ENCODE results near the gene ADGRD2.

Gene ADGRD2, protein sequence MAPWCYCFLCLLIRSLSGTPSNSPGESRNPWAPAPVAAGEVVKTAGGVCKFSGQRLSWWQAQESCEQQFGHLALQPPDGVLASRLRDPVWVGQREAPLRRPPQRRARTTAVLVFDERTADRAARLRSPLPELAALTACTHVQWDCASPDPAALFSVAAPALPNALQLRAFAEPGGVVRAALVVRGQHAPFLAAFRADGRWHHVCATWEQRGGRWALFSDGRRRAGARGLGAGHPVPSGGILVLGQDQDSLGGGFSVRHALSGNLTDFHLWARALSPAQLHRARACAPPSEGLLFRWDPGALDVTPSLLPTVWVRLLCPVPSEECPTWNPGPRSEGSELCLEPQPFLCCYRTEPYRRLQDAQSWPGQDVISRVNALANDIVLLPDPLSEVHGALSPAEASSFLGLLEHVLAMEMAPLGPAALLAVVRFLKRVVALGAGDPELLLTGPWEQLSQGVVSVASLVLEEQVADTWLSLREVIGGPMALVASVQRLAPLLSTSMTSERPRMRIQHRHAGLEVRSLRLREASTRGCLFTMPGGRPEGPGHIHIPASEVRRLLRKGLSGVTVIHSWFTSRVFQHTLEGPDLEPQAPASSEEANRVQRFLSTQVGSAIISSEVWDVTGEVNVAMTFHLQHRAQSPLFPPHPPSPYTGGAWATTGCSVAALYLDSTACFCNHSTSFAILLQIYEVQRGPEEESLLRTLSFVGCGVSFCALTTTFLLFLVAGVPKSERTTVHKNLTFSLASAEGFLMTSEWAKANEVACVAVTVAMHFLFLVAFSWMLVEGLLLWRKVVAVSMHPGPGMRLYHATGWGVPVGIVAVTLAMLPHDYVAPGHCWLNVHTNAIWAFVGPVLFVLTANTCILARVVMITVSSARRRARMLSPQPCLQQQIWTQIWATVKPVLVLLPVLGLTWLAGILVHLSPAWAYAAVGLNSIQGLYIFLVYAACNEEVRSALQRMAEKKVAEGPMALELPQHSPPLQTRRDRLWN

DNA sequence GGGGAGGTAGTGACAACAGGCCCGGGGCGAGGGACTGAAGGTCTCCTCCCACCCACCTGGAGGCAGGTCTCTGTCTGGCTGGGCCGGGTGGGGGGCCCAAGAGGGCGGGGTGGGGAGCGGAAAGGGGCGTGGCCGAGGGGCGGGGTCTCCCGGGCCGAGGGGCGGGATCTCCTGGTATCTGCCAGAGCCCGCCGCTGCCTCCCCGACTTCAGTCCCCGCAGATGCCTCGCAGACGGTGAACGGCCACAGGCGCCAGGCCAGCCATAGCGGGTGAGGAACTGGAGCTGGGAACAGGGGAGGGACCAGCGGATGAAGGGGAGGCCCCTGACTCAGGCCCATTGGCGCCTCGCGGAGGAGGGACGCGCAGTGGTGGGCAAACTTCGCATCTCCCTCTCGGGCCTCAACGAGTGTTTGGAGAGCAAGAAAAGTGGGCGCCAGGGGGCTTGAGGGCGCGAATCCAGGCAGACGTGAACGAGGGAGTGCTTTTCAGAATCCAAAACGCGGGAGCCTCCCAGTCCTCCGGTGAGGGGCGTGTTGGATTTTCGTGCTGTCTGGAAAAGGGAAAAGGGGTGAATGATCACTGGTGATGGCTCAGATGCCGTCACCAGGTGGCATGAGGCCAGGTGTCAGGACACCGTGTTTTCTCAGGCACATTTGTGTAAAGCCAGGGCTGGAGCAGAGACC lies at the start of gene ADGRD2:
ADGRD2 (plus strand) TSS at position 211 of the 684 bp plus-strand sequence. CDS start 1,216 bp downstream, outside the sequence.
- Histone ChIP-seq H3K4me3 (ENCODE audit: low read length in 2 of 2) (peak within 1 kb of the TSS; percentile 25 to 47), H3K27me3 (ENCODE audit: control insufficient read depth in 1 of 2, insufficient read depth in 2 of 2, low read length in 2 of 2) (peaks cover 35 to 46% of the 10 kb centered on the region in 2 donors), H3K9ac (ENCODE audit: low read length in 2 of 2) (no peak within 1 kb of the TSS)

DNA sequence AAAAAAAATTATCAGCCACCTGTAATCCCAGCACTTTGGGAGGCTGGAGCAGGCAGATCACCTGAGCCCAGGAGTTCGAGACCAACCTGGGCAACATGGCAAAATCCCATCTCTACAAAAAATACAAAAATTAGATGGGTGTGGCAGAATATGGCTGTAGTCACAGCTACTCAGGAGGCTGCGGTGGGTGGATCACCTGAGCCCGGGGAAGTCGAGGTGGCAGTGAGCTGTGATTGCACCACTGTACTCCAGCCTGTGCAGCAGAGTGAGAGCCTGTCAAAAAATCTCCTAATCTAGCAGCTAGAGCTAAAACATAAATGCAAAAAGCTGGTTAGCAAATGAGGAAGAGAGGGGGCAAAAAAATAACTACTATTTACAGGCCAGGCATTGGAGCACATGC lies 47.0 kb upstream of the ADGRD2 start:
- H3K36me3 ChIP-seq (ENCODE audit: control insufficient read depth in 2 of 2, insufficient read depth in 2 of 2, low read length in 2 of 2) = peaks cover 32 to 34% of the 10 kb centered on the region in 2 donors

More for the DNA sequence above, at the start of gene ADGRD2:
- Histone ChIP-seq H3K27ac (ENCODE audit: low read length) (no peak within 1 kb of the TSS), H3K36me3 (ENCODE audit: control insufficient read depth in 2 of 2, insufficient read depth in 2 of 2, low read length in 2 of 2) (no peaks in the 10 kb centered on the region), H3K4me1 (ENCODE audit: control insufficient read depth, insufficient read depth, low read length) (peaks cover 5% of the 10 kb centered on the region), H3K9me3 (ENCODE audit: control insufficient read depth in 2 of 2, low read length in 2 of 2) (no peaks in the 10 kb centered on the region)

DNA sequence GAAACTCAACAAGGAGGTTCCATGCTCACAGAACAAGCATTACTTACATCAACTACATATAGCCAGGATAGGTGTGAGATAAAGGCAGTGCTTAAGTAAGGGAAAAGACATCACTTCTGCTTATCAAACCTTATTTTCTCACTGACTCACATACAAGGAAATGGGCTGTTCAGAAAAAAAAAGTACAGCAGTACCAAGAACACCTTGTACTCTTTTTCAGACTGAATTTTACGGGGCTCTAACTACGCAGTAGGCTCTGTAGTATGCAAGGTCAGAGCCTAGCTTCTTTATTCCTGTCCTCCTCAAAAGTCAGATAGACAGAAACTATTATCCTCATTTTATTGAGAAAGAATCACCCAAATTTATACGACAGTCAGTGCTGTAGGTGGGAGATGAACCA lies 40.8 kb upstream of the ADGRD2 start:
- Histone ChIP-seq H3K27me3 (ENCODE audit: control insufficient read depth in 1 of 2, insufficient read depth in 2 of 2, low read length in 2 of 2) (no peaks in the 10 kb centered on the region), H3K4me3 (ENCODE audit: low read length in 2 of 2) (no peak overlapping the region), H3K9ac (ENCODE audit: low read length in 2 of 2) (no peak overlapping the region), H3K36me3 (ENCODE audit: control insufficient read depth in 2 of 2, insufficient read depth in 2 of 2, low read length in 2 of 2) (peaks cover 34 to 46% of the 10 kb centered on the region in 2 donors), H3K9me3 (ENCODE audit: control insufficient read depth in 2 of 2, low read length in 2 of 2) (no peaks in the 10 kb centered on the region), H3K27ac (ENCODE audit: low read length) (no peak overlapping the region), H3K4me1 (ENCODE audit: control insufficient read depth, insufficient read depth, low read length) (peaks cover 4% of the 10 kb centered on the region)

More for the DNA sequence above, 47.0 kb upstream of the ADGRD2 start:
- Histone ChIP-seq H3K9ac (ENCODE audit: low read length in 2 of 2) (no peak overlapping the region), H3K4me1 (ENCODE audit: control insufficient read depth, insufficient read depth, low read length) (peaks cover 17% of the 10 kb centered on the region), H3K27ac (ENCODE audit: low read length) (no peak overlapping the region), H3K4me3 (ENCODE audit: low read length in 2 of 2) (no peak overlapping the region), H3K27me3 (ENCODE audit: control insufficient read depth in 1 of 2, insufficient read depth in 2 of 2, low read length in 2 of 2) (no peaks in the 10 kb centered on the region), H3K9me3 (ENCODE audit: control insufficient read depth in 2 of 2, low read length in 2 of 2) (no peaks in the 10 kb centered on the region)

DNA sequence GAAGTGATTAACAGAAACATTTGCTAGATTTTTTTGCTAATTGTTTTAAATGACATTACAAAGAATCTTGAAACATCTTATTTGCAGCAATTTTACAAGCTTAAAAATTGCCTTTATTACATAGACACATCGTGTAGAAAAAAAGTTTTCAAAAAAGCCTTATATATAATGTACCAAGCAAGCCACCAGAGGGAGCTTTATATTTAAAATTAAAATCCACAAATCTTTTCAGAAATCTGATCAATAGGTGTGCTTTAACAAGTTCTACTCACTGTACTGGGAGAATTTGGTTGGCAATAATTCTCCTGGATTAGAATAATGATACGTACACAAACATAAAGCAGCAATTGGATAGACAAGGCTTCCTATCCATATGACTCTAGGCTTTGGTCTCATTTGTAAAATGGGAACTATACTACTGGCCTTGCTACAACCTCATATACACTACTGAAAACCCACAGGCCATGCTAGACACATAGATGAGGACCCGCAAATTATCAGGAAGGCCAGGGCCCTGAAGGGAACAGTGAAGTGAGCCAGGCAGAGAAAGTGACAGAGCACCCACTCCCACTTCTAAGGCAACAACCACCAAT lies 39.8 kb upstream of the ADGRD2 start:
- H3K4me3 ChIP-seq (ENCODE audit: low read length in 2 of 2) = no peak overlapping the region
- H3K36me3 ChIP-seq (ENCODE audit: control insufficient read depth in 2 of 2, insufficient read depth in 2 of 2, low read length in 2 of 2) = peaks cover 28 to 41% of the 10 kb centered on the region in 2 donors
- no peak overlapping the region for H3K9ac ChIP-seq (ENCODE audit: low read length in 2 of 2)
- no peaks in the 10 kb centered on the region for H3K27me3 ChIP-seq (ENCODE audit: control insufficient read depth in 1 of 2, insufficient read depth in 2 of 2, low read length in 2 of 2)
- H3K4me1 ChIP-seq (ENCODE audit: control insufficient read depth, insufficient read depth, low read length) = peaks cover 9% of the 10 kb centered on the region
- no peaks in the 10 kb centered on the region for H3K9me3 ChIP-seq (ENCODE audit: control insufficient read depth in 2 of 2, low read length in 2 of 2)
- H3K27ac ChIP-seq (ENCODE audit: low read length) = no peak overlapping the region

DNA sequence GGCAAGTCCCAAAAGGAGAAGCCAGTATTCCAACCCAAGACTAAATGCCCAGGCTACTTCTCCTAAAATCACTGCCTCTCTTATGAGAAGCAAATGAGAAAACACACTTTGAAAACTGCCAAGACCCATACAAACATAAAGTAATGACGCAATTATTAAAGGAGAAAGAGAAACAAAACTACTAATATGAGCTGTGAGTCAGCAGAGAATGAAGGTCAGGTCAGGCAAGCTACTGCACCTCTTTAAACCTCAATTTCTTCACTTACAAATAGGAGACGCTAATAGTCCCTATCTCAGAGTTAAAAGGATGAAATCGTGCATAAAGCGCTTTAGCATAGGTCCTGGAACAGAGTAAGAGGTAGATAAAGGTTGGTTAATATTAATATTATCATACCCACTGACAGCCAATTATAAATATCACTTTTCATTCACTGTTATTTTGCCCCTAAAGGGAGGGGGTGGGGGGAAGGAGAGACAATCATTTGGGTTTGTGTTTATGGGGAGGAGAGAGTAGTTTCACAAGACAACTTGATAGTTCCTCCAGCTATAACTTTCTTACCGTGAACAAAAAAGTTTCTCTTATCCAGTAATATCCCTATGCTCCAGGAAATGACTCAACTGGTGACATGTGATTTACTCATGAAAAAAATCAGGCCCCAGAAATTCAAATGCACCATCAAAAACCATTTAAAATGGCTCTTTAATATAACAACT lies 38.6 kb upstream of the ADGRD2 start:
- Histone ChIP-seq H3K4me1 (ENCODE audit: control insufficient read depth, insufficient read depth, low read length) (peaks cover 9% of the 10 kb centered on the region), H3K27me3 (ENCODE audit: control insufficient read depth in 1 of 2, insufficient read depth in 2 of 2, low read length in 2 of 2) (no peaks in the 10 kb centered on the region), H3K36me3 (ENCODE audit: control insufficient read depth in 2 of 2, insufficient read depth in 2 of 2, low read length in 2 of 2) (peaks cover 23 to 39% of the 10 kb centered on the region in 2 donors), H3K27ac (ENCODE audit: low read length) (no peak overlapping the region), H3K9ac (ENCODE audit: low read length in 2 of 2) (no peak overlapping the region), H3K4me3 (ENCODE audit: low read length in 2 of 2) (no peak overlapping the region), H3K9me3 (ENCODE audit: control insufficient read depth in 2 of 2, low read length in 2 of 2) (peaks cover 0 to 3% of the 10 kb centered on the region in 2 donors)

DNA sequence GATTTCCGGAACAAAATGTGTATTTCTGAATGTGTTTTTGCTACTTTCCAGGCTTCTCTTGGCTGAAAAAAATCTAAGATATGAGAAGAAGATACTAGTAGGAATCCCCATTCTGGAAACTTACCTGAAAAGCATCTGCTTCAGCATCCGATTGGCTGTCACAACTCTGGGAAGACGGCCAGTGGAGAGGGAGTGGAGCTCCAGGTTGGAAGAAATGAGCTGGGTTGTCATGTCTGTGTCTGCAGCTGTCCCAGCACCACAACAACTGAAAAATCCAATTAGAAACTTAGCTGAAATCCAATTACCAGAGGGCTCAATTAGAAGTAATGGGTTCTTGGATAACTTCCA lies 38.0 kb upstream of the ADGRD2 start:
- Histone ChIP-seq H3K27ac (ENCODE audit: low read length) (no peak overlapping the region), H3K9me3 (ENCODE audit: control insufficient read depth in 2 of 2, low read length in 2 of 2) (peaks cover 0 to 3% of the 10 kb centered on the region in 2 donors), H3K36me3 (ENCODE audit: control insufficient read depth in 2 of 2, insufficient read depth in 2 of 2, low read length in 2 of 2) (peaks cover 22 to 39% of the 10 kb centered on the region in 2 donors), H3K4me1 (ENCODE audit: control insufficient read depth, insufficient read depth, low read length) (peaks cover 9% of the 10 kb centered on the region), H3K27me3 (ENCODE audit: control insufficient read depth in 1 of 2, insufficient read depth in 2 of 2, low read length in 2 of 2) (no peaks in the 10 kb centered on the region), H3K4me3 (ENCODE audit: low read length in 2 of 2) (no peak overlapping the region), H3K9ac (ENCODE audit: low read length in 2 of 2) (no peak overlapping the region)

DNA sequence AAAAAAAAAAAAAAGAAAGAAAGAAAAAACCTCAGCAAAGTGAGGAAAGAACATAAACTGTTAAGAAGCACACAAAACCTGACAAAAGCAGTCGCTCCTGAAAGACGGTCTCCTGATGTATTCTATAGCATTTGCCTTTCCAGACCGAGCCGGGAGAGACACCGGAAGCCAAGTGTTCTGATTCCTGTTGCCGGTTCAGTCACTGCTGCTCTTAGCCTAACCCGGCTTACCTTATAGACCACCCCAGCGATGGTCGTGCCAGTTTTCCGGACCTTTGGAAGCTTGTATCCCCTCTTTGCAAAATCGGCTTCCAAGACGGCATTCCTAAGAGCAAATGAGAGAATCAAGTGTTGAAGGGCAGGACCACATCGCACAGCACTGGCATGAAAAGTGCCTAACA lies 35.6 kb upstream of the ADGRD2 start:
- peak overlapping the region; percentile 93 to 95 for H3K9ac ChIP-seq (ENCODE audit: low read length in 2 of 2)
- H3K36me3 ChIP-seq (ENCODE audit: control insufficient read depth in 2 of 2, insufficient read depth in 2 of 2, low read length in 2 of 2) = peaks cover 15 to 28% of the 10 kb centered on the region in 2 donors
- H3K4me3 ChIP-seq (ENCODE audit: low read length in 2 of 2) = peak overlapping the region; percentile 98 to 99
- no peak overlapping the region for H3K27ac ChIP-seq (ENCODE audit: low read length)
- H3K4me1 ChIP-seq (ENCODE audit: control insufficient read depth, insufficient read depth, low read length) = peaks cover 9% of the 10 kb centered on the region
- no peaks in the 10 kb centered on the region for H3K27me3 ChIP-seq (ENCODE audit: control insufficient read depth in 1 of 2, insufficient read depth in 2 of 2, low read length in 2 of 2)
- H3K9me3 ChIP-seq (ENCODE audit: control insufficient read depth in 2 of 2, low read length in 2 of 2) = peaks cover 0 to 3% of the 10 kb centered on the region in 2 donors

DNA sequence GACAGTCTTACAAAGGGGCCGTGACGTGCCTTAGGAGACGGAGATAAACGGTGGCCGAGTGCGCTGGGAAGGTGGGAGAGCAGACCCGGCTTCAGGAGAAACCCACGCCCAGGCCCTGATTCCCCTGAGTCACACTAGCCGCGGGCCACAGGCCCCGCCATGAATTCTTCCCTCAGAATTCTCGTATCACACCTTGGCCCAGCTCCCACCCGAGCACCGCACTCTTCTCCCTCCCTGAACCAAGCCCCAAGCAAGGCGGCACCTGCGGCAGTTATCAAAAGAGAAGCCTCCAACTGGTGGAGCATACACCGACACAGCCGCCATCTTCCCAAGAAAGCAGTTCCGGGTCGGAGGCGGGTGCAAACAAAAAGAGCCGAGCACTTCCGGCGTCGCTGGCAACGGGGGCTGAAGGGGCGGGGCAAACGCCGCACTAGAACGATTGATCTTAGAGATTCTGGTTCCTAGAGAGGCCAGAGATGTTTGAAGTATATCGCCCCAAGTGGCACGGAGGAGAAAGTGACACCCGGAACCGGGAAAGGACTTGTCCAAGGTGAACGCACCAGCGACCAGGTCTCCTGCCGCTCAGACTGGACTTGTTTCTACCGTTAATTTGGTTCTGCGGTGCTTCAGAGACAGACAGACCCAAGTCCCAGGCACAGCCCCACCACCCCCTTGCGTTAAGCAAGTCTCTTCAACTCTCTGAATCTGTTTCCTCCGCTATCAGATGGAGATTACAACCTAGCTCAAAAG lies 35.0 kb upstream of the ADGRD2 start, which contains the start of gene PSMB7:
PSMB7 (minus strand) TSS at position 341 of the 750 bp plus-strand sequence; CDS start at position 324, 17 bp downstream.
- Histone ChIP-seq H3K9me3 (ENCODE audit: control insufficient read depth in 2 of 2, low read length in 2 of 2) (peaks cover 0 to 3% of the 10 kb centered on the region in 2 donors), H3K4me1 (ENCODE audit: control insufficient read depth, insufficient read depth, low read length) (peaks cover 9% of the 10 kb centered on the region), H3K9ac (ENCODE audit: low read length in 2 of 2) (peak within 1 kb of the TSS; percentile 93 to 95), H3K27ac (ENCODE audit: low read length) (no peak within 1 kb of the TSS), H3K4me3 (ENCODE audit: low read length in 2 of 2) (peak within 1 kb of the TSS; percentile 98 to 99), H3K27me3 (ENCODE audit: control insufficient read depth in 1 of 2, insufficient read depth in 2 of 2, low read length in 2 of 2) (no peaks in the 10 kb centered on the region), H3K36me3 (ENCODE audit: control insufficient read depth in 2 of 2, insufficient read depth in 2 of 2, low read length in 2 of 2) (peaks cover 15 to 26% of the 10 kb centered on the region in 2 donors)

DNA sequence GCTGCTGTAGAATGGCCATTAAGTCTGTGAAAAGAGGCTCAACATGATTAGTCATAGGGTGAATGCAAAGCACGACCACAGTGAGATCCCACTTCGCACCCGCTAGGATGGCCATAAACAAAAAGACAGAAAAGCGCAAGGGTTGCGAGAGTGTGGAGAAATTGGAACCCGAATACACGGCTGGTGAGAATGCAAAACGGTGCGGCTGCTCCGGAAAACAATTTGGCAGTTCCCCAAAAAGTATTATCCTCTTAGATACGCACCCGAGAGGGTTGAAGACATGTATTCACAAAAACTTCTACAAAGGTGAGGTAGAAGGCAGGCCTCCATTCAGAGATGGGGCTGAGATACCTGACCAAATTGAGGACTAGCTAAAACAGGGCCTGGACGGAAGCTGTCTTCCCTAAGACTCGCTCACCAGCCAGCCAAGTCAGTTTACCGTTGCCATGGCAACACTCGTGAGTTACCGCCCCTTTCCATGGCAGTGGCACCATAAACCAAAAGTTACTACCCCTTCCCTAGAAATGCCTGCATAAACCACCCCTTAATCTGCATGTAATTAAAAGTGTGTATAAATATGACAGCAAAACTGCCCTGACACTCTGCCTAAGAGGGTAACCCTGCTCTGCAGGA lies 34.3 kb upstream of the ADGRD2 start:
- Histone ChIP-seq H3K27me3 (ENCODE audit: control insufficient read depth in 1 of 2, insufficient read depth in 2 of 2, low read length in 2 of 2) (no peaks in the 10 kb centered on the region), H3K27ac (ENCODE audit: low read length) (no peak overlapping the region), H3K4me1 (ENCODE audit: control insufficient read depth, insufficient read depth, low read length) (peaks cover 13% of the 10 kb centered on the region), H3K9ac (ENCODE audit: low read length in 2 of 2) (no peak overlapping the region), H3K9me3 (ENCODE audit: control insufficient read depth in 2 of 2, low read length in 2 of 2) (peaks cover 0 to 3% of the 10 kb centered on the region in 2 donors), H3K4me3 (ENCODE audit: low read length in 2 of 2) (peak overlapping the region; percentile 98 to 99), H3K36me3 (ENCODE audit: control insufficient read depth in 2 of 2, insufficient read depth in 2 of 2, low read length in 2 of 2) (peaks cover 12 to 26% of the 10 kb centered on the region in 2 donors)
